Mesothelial cell of epicardium (in vitro differentiated cells): ENCODE results near the gene SFT2D1. TPM values are rescaled to one million over a fixed set of nuclear protein-coding genes. Genes with fewer than 3 reads are reported as not detected.

Experiments
- DNase-seq, 2 experiments: peaks; one replicate each; pipeline ENCODE4 v3.0.0; 2021; ENCODE audit warnings: low spot score in 2 of 2; ENCODE audit not compliant: unreplicated experiment in 2 of 2
- H3K27ac Mint-ChIP-seq: 2 replicates; pipeline ENCODE4 v1.8.0; 2021; ENCODE audit warnings: mixed read lengths
- H3K27me3 Mint-ChIP-seq: 2 replicates; pipeline ENCODE4 v1.8.0; 2021; ENCODE audit warnings: low read depth, mixed read lengths
- H3K36me3 Mint-ChIP-seq: 2 replicates; pipeline ENCODE4 v1.8.0; 2021; ENCODE audit warnings: mixed read lengths
- H3K4me1 Mint-ChIP-seq: 2 replicates; pipeline ENCODE4 v1.8.0; 2021; ENCODE audit warnings: mixed read lengths
- H3K4me3 Mint-ChIP-seq: 2 replicates; pipeline ENCODE4 v1.8.0; 2021; ENCODE audit warnings: mild to moderate bottlenecking, moderate library complexity, mixed read lengths
- H3K9me3 Mint-ChIP-seq: 2 replicates; pipeline ENCODE4 v1.8.0; 2021; ENCODE audit warnings: mixed read lengths
- total RNA-seq: library from RNA; stranded (reverse); gene quantifications from 3 replicates; pipeline ENCODE4 v1.2.1, GENCODE V29; 2021
- TF ChIP-seq, protein P1 (sequence below): fragments of 200-600 bp; sonication (generic); IDR thresholded peaks from one replicate; pipeline ENCODE4 v1.5.0; 2021; ENCODE audit warnings: antibody characterized with exemption; ENCODE audit not compliant: unreplicated experiment

Gene SFT2D1
- total RNA-seq, 1 donor from 2014 or later, result 26.8 TPM

DNA sequence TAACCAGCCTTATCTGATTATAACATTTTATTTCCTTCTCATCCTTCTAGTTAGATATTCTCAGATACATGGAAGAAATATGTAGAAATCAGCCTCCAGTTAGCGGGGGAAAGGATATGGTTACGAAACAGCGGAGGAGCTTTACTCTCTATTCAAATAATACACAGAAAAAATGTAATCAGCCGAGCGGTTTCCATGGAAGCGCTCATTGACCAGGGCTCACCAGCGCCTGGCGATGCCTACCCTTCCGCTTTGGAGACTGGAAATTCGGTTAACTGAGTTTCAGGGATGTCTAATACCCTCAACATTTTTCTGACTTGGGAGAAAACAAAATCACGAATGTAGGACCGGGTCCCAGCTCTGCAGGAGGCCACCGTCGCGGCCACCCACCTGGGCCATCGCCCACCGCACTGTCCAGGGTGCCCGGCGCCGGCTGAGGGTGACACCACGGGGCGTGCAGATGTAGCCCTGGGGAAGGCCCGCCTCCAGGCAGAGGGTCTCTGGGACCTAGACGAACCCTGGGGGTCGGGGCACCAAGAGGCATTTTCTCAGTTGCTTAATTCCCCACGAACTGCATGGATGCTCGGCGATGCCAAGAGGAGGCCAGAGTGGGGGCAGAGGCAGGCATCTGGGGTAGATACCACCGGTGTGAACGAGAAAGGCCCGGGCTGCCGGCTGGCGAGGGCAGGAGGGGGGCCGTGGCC, 35.8 kb downstream of the SFT2D1 start:
- H3K4me3 Mint-ChIP-seq, result peak overlapping the region; percentile 58
- H3K9me3 Mint-ChIP-seq, result no peaks in the 10 kb centered on the region
- no peak overlapping the region for H3K27ac Mint-ChIP-seq
- DNase-seq, result no peak
- H3K27me3 Mint-ChIP-seq, result peaks cover 85% of the 10 kb centered on the region
- H3K4me1 Mint-ChIP-seq, result peaks cover 3% of the 10 kb centered on the region
- no peaks in the 10 kb centered on the region for H3K36me3 Mint-ChIP-seq
- TF ChIP-seq, protein P1, sequence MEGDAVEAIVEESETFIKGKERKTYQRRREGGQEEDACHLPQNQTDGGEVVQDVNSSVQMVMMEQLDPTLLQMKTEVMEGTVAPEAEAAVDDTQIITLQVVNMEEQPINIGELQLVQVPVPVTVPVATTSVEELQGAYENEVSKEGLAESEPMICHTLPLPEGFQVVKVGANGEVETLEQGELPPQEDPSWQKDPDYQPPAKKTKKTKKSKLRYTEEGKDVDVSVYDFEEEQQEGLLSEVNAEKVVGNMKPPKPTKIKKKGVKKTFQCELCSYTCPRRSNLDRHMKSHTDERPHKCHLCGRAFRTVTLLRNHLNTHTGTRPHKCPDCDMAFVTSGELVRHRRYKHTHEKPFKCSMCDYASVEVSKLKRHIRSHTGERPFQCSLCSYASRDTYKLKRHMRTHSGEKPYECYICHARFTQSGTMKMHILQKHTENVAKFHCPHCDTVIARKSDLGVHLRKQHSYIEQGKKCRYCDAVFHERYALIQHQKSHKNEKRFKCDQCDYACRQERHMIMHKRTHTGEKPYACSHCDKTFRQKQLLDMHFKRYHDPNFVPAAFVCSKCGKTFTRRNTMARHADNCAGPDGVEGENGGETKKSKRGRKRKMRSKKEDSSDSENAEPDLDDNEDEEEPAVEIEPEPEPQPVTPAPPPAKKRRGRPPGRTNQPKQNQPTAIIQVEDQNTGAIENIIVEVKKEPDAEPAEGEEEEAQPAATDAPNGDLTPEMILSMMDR, result no peak

DNA sequence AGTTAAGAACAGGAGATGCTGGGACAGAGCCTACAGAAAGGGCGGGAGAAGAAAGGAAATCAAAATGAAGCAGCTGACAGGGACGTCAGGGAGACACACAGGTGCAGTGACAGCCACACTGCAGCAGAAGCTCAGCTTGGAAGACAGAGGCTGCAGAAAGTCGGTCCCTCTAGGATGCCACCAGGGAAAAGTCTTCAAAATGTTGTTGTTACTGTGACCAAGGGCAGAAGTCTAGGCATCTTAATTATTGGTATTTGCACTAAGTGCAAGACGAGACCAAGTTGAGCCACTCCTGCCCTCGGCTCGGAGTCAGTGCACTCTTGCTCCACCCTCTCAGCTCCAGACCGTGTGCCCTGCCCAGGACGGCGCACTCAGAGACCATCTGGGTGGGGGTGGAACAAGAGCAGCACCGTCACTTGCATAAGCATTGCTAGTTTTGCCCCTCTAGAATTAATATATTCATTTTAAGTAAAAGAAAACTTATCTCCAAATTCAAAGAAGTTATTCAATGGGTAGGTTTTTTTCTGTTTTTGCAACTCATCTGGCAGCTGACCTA, 36.7 kb downstream of the SFT2D1 start:
- no peaks in the 10 kb centered on the region for H3K9me3 Mint-ChIP-seq
- H3K27ac Mint-ChIP-seq, result no peak overlapping the region
- TF ChIP-seq, protein P1, result no peak
- H3K27me3 Mint-ChIP-seq, result peaks cover 78% of the 10 kb centered on the region
- no peak for DNase-seq
- H3K4me1 Mint-ChIP-seq, result peaks cover 3% of the 10 kb centered on the region
- H3K4me3 Mint-ChIP-seq, result no peak overlapping the region
- H3K36me3 Mint-ChIP-seq, result no peaks in the 10 kb centered on the region

DNA sequence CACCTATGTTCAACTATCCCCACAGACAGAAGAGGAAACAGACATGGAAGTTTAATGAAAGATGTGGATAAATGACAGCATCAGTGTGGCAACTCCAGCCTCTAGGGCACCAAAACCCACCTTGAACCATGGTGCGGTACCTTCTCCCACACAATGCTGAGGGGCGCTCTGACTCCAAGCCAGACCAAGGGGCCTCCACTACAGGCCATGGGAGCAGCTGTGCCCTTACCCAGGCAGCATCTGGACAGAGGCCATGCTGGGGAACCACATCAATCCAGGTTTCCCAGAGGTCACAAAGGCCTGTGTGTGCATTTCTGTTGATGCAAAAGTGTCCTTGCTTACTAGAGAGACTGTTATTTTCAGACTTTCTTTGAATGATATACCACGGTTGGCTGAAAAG, 38.2 kb downstream of the SFT2D1 start:
- TF ChIP-seq, protein P1, result no peak
- Mint-ChIP-seq H3K4me1 (peaks cover 3% of the 10 kb centered on the region), H3K4me3 (no peak overlapping the region), H3K9me3 (no peaks in the 10 kb centered on the region), H3K27me3 (peaks cover 65% of the 10 kb centered on the region), H3K27ac (no peak overlapping the region), H3K36me3 (no peaks in the 10 kb centered on the region)
- no peak for DNase-seq

DNA sequence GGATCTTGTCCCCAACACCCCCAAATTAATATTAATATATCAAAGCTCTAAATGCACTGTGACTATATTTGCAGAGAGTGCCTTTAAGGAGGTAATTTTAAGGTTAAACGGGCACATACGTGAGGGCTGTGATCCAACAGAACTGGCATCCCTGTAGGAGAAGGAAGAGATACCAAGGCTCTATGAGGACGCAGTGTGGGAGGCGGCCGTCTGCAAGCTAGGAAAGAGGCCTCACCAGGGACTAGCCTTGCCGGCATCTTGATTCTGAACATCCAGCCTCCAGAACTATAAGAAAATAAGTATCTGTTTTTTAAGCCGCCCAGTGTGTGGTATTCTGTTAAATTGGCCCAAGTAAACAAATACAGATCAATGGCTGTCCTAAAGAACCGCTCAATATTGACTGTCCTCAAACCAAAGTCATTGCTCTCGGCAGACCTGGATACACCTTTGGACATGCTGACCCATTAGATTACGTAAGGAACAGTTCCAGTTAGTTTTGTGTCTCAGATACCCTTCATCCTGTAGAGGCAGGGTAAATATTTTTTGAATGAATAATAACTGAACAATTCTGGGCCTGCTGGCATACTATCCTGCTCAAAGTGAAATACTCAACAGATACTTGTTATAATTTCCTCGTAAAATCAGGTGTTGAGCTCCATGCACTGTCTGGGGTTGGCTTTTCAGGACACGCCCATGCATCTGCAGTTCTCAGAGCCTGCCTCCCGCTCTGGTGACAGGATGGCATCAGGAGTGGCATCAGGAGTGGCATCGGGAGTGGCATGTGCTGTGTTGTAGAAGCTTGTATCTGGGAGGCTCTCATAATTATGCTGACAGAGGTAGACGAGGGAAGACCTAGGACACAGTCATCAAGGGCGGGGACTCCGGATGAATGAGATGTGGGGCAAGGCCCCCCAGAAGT, 40.5 kb downstream of the SFT2D1 start:
- peaks cover 1% of the 10 kb centered on the region for H3K36me3 Mint-ChIP-seq
- peaks cover 68% of the 10 kb centered on the region for H3K27me3 Mint-ChIP-seq
- no peak overlapping the region for H3K4me3 Mint-ChIP-seq
- TF ChIP-seq, protein P1, result no peak
- H3K27ac Mint-ChIP-seq, result no peak overlapping the region
- peaks cover 6% of the 10 kb centered on the region for H3K9me3 Mint-ChIP-seq
- peaks cover 3% of the 10 kb centered on the region for H3K4me1 Mint-ChIP-seq
- DNase-seq, result no peak

DNA sequence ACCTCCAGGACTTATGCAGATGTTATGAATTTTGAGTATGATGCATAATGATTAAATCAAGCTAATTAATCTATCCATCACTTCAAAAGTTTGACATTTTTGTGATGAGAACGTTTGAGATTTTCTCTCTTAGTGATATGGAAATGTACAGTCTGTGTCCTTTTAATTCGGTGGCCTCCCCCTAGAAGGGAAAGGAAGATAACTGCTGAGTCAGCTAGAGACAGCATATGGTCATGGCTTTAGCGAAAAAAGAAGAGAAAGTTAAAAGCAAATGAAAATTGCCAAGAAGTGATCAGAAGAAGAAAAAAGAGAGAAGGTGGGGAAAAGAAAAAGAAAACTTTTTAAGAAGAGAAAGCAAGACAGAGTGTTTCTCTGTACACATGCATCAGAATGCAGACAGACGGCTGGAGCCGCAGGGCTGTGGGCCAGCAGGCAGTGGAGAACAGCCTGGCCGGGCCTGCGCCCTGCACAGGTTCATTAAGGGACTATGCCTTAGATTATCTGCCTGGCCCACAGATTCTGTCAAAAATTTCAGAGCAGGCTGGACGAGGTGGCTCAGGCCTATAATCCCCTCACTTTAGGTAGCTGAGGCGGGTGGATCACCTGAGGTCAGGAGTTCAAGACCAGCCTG, 41.9 kb downstream of the SFT2D1 start:
- Mint-ChIP-seq H3K4me1 (no peaks in the 10 kb centered on the region), H3K27ac (no peak overlapping the region), H3K9me3 (peaks cover 8% of the 10 kb centered on the region), H3K27me3 (peaks cover 60% of the 10 kb centered on the region), H3K4me3 (no peak overlapping the region), H3K36me3 (peaks cover 1% of the 10 kb centered on the region)
- DNase-seq, result no peak
- TF ChIP-seq, protein P1, result no peak
